ENCODE data around the gene CA10.

- TF ChIP-seq CTCF (IDR thresholded peaks at IDR 0.05) (no peak), POLR2A (IDR thresholded peaks at IDR 0.05) (no peak)
Observed at GRCh38 chr17:51739245-51739886, 419.1 kb downstream of the CA10 start.

Data from heart left ventricle (tissue), 13 donors.